ENCODE measurements around the gene SNX30.

SNX30 gene

GRCh38 chr9:112750764-112751055 is 150 bp downstream of the SNX30 start:
- DNase-seq = no peak
- in situ Hi-C loops (cut with HindIII; ENCODE audit: low pct_ligation_motif_present, low pct_unique_long_range_greater_than_20kb, low sequenced_read_pairs) = no loop called here

- in situ Hi-C loops (cut with HindIII; ENCODE audit: low pct_ligation_motif_present, low pct_unique_long_range_greater_than_20kb, low sequenced_read_pairs) = no loop called here
- DNase-seq = peak; percentile 55
Observed at GRCh38 chr9:112751056-112751795, 666 bp downstream of the SNX30 start.

GRCh38 chr9:112752334-112753125 is 2.0 kb downstream of the SNX30 start:
- in situ Hi-C loops (cut with HindIII; ENCODE audit: low pct_ligation_motif_present, low pct_unique_long_range_greater_than_20kb, low sequenced_read_pairs) = no loop called here

GRCh38 chr9:112753725-112754124 is 3.2 kb downstream of the SNX30 start:
- DNase-seq = peak; percentile 73
- in situ Hi-C loops (cut with HindIII; ENCODE audit: low pct_ligation_motif_present, low pct_unique_long_range_greater_than_20kb, low sequenced_read_pairs) = no loop called here

More at GRCh38 chr9:112752334-112753125, 2.0 kb downstream of the SNX30 start:
- DNase-seq = no peak

GRCh38 chr9:112754578-112754977 is 4.0 kb downstream of the SNX30 start:
- in situ Hi-C loops (cut with HindIII; ENCODE audit: low pct_ligation_motif_present, low pct_unique_long_range_greater_than_20kb, low sequenced_read_pairs) = no loop called here
- no peak for DNase-seq

GRCh38 chr9:112755016-112755427 is 4.5 kb downstream of the SNX30 start:
- in situ Hi-C loops (cut with HindIII; ENCODE audit: low pct_ligation_motif_present, low pct_unique_long_range_greater_than_20kb, low sequenced_read_pairs) = no loop called here

GRCh38 chr9:112755675-112756074 is 5.1 kb downstream of the SNX30 start:
- DNase-seq = no peak
- in situ Hi-C loops (cut with HindIII; ENCODE audit: low pct_ligation_motif_present, low pct_unique_long_range_greater_than_20kb, low sequenced_read_pairs) = no loop called here

More at GRCh38 chr9:112755016-112755427, 4.5 kb downstream of the SNX30 start:
- DNase-seq = no peak

- DNase-seq = no peak
- in situ Hi-C loops (cut with HindIII; ENCODE audit: low pct_ligation_motif_present, low pct_unique_long_range_greater_than_20kb, low sequenced_read_pairs) = no loop called here
Observed at GRCh38 chr9:112757282-112757883, 6.8 kb downstream of the SNX30 start.

GRCh38 chr9:112757940-112758339 is 7.4 kb downstream of the SNX30 start:
- in situ Hi-C loops (cut with HindIII; ENCODE audit: low pct_ligation_motif_present, low pct_unique_long_range_greater_than_20kb, low sequenced_read_pairs) = no loop called here
- DNase-seq = no peak

- in situ Hi-C loops (cut with HindIII; ENCODE audit: low pct_ligation_motif_present, low pct_unique_long_range_greater_than_20kb, low sequenced_read_pairs) = no loop called here
- DNase-seq = no peak
Observed at GRCh38 chr9:112760821-112761220, 10.3 kb downstream of the SNX30 start.

- in situ Hi-C loops (cut with HindIII; ENCODE audit: low pct_ligation_motif_present, low pct_unique_long_range_greater_than_20kb, low sequenced_read_pairs) = no loop called here
Observed at GRCh38 chr9:112761912-112762655, 11.5 kb downstream of the SNX30 start.

GRCh38 chr9:112762726-112763518 is 12.4 kb downstream of the SNX30 start:
- in situ Hi-C loops (cut with HindIII; ENCODE audit: low pct_ligation_motif_present, low pct_unique_long_range_greater_than_20kb, low sequenced_read_pairs) = no loop called here
- no peak for DNase-seq

More at GRCh38 chr9:112761912-112762655, 11.5 kb downstream of the SNX30 start:
- DNase-seq = no peak

GRCh38 chr9:112764344-112764743 is 13.8 kb downstream of the SNX30 start:
- in situ Hi-C loops (cut with HindIII; ENCODE audit: low pct_ligation_motif_present, low pct_unique_long_range_greater_than_20kb, low sequenced_read_pairs) = no loop called here
- DNase-seq = no peak

GRCh38 chr9:112764837-112765236 is 14.3 kb downstream of the SNX30 start:
- DNase-seq = no peak
- in situ Hi-C loops (cut with HindIII; ENCODE audit: low pct_ligation_motif_present, low pct_unique_long_range_greater_than_20kb, low sequenced_read_pairs) = no loop called here

- in situ Hi-C loops (cut with HindIII; ENCODE audit: low pct_ligation_motif_present, low pct_unique_long_range_greater_than_20kb, low sequenced_read_pairs) = no loop called here
- no peak for DNase-seq
Observed at GRCh38 chr9:112765281-112765680, 14.7 kb downstream of the SNX30 start.

GRCh38 chr9:112771359-112772214 is 21.0 kb downstream of the SNX30 start:
- in situ Hi-C loops (cut with HindIII; ENCODE audit: low pct_ligation_motif_present, low pct_unique_long_range_greater_than_20kb, low sequenced_read_pairs) = no loop called here
- DNase-seq = no peak

GRCh38 chr9:112772215-112772509 is 21.6 kb downstream of the SNX30 start:
- in situ Hi-C loops (cut with HindIII; ENCODE audit: low pct_ligation_motif_present, low pct_unique_long_range_greater_than_20kb, low sequenced_read_pairs) = no loop called here
- no peak for DNase-seq

- in situ Hi-C loops (cut with HindIII; ENCODE audit: low pct_ligation_motif_present, low pct_unique_long_range_greater_than_20kb, low sequenced_read_pairs) = no loop called here
- no peak for DNase-seq
Observed at GRCh38 chr9:112772551-112772950, 22.0 kb downstream of the SNX30 start.

Data from ACHN (cell line).